Caco-2 (cell line): Measurements from ENCODE around the gene HBG2. TPM values are rescaled to one million over a fixed set of nuclear protein-coding genes. Genes with fewer than 3 reads are reported as not detected.

Experiments
- BruUV-seq: library from RNA; stranded (reverse); fragments of 400-500 nt; replicated peaks from 2 replicates; lab custom pipeline; 2021; lab: Mats Ljungman, UMichigan
- CTCF ChIA-PET: fragments of 300-600 bp; sonication (Branson Sonifier 250); formaldehyde crosslinking; loops from one replicate; lab custom pipeline; 2022; ENCODE audit warnings: antibody characterized with exemption; lab: Charles Lee
- POLR2A ChIA-PET: fragments of 300-600 bp; sonication (Branson Sonifier 250); formaldehyde crosslinking; loops from one replicate; lab custom pipeline; 2022; ENCODE audit warnings: antibody characterized with exemption; lab: Charles Lee
- DNase-seq, 2 experiments: peaks; one replicate each; pipeline versions ENCODE4 v3.0.0 to v3.0.0-alpha.2; 2020 to 2022
- H3K27me3 ChIP-seq: replicated peaks from 2 replicates; pipeline ENCODE4 v1.6.0; 2011; ENCODE audit warnings: low read length; ENCODE audit not compliant: control insufficient read depth, insufficient read depth
- H3K36me3 ChIP-seq: 2 replicates; pipeline ENCODE4 v1.5.1; 2011; ENCODE audit warnings: low read length; ENCODE audit not compliant: control insufficient read depth, insufficient read depth
- H3K4me1 ChIP-seq: fragments of 250-450 bp; sonication (Bioruptor Pico); 2 replicates; pipeline ENCODE4 v1.5.1; 2020; ENCODE audit warnings: mild to moderate bottlenecking
- H3K4me3 ChIP-seq: 2 replicates; pipeline ENCODE4 v1.5.1; 2011; ENCODE audit warnings: low read depth, mild to moderate bottlenecking, control low read depth, low read length
- H3K9me3 ChIP-seq: fragments of 250-450 bp; sonication (Bioruptor Pico); 2 replicates; pipeline ENCODE4 v1.5.1; 2020; ENCODE audit warnings: mild to moderate bottlenecking, moderate library complexity
- H3K27ac Mint-ChIP-seq: one replicate; pipeline ENCODE4 v1.8.0; 2022; ENCODE audit warnings: mixed read lengths; ENCODE audit not compliant: unreplicated experiment
- H3K27me3 Mint-ChIP-seq: one replicate; pipeline ENCODE4 v1.8.0; 2022; ENCODE audit warnings: mixed read lengths; ENCODE audit not compliant: insufficient read depth, unreplicated experiment
- H3K36me3 Mint-ChIP-seq: one replicate; pipeline ENCODE4 v1.8.0; 2022; ENCODE audit warnings: mild to moderate bottlenecking, mixed read lengths; ENCODE audit not compliant: insufficient read depth, unreplicated experiment
- H3K4me1 Mint-ChIP-seq: one replicate; pipeline ENCODE4 v1.8.0; 2022; ENCODE audit warnings: low read depth, mixed read lengths; ENCODE audit not compliant: unreplicated experiment
- H3K4me3 Mint-ChIP-seq: one replicate; pipeline ENCODE4 v1.8.0; 2022; ENCODE audit warnings: mild to moderate bottlenecking, moderate library complexity, mixed read lengths; ENCODE audit not compliant: unreplicated experiment
- H3K9me3 Mint-ChIP-seq: one replicate; pipeline ENCODE4 v1.8.0; 2022; ENCODE audit warnings: mixed read lengths; ENCODE audit not compliant: unreplicated experiment
- intact Hi-C: fragments of 100-400 bp; cut with micrococcal nuclease; formaldehyde crosslinking; loops from one replicate; pipeline ENCODE4 v1.10.0; 2022; ENCODE audit not compliant: unreplicated experiment
- total RNA-seq: library from RNA; stranded (reverse); gene quantifications from 2 replicates; pipeline ENCODE4 v1.2.3, GENCODE V29; 2022
- TF ChIP-seq, protein P1 (sequence below), 2 experiments: fragments of 200-600 bp in 1 of 2; IDR thresholded peaks; 1 replicate in 1 of 2; 2 replicates in 1 of 2; pipeline versions ENCODE4 v1.5.1 to v1.8.0; 2011 to 2022; ENCODE audit warnings: antibody characterized with exemption in 1 of 2, control low read depth in 1 of 2, inconsistent platforms in 1 of 2, low read depth in 1 of 2, low read length in 1 of 2, mild to moderate bottlenecking in 1 of 2, moderate library complexity in 1 of 2; ENCODE audit not compliant: insufficient read depth in 1 of 2, severe bottlenecking in 1 of 2, unreplicated experiment in 1 of 2

HBG2 gene
- total RNA-seq, 1 experiment from 2014 or later = not detected

DNA sequence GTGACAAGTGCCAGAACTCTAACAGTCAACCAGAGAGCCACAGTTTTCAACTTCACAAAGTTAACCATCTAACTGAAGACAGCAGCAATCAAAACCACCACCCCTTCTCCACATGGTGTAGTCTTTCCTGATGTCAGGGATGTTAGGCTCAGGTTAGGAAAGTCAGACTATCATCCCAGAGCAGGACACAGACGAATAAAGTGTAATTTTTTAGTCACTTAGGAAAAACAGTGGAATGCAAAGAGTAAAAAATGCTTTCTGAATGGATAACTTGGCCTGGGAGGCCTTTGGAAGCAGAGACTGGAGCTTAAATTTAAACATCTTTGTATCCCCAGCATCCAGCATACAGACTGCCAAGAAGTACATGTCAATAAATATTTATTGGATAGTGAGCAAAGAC is 31.8 kb upstream of the HBG2 start:
- H3K4me3 Mint-ChIP-seq = no peak overlapping the region
- TF ChIP-seq, protein P1, sequence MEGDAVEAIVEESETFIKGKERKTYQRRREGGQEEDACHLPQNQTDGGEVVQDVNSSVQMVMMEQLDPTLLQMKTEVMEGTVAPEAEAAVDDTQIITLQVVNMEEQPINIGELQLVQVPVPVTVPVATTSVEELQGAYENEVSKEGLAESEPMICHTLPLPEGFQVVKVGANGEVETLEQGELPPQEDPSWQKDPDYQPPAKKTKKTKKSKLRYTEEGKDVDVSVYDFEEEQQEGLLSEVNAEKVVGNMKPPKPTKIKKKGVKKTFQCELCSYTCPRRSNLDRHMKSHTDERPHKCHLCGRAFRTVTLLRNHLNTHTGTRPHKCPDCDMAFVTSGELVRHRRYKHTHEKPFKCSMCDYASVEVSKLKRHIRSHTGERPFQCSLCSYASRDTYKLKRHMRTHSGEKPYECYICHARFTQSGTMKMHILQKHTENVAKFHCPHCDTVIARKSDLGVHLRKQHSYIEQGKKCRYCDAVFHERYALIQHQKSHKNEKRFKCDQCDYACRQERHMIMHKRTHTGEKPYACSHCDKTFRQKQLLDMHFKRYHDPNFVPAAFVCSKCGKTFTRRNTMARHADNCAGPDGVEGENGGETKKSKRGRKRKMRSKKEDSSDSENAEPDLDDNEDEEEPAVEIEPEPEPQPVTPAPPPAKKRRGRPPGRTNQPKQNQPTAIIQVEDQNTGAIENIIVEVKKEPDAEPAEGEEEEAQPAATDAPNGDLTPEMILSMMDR (IDR thresholded peaks at IDR 0.05; ENCODE audit: insufficient read depth in 1 of 2, low read depth in 1 of 2, low read length in 1 of 2, severe bottlenecking in 1 of 2, unreplicated experiment in 1 of 2) = no peak
- Histone ChIP-seq H3K4me1 (no peaks in the 10 kb centered on the region), H3K36me3 (no peaks in the 10 kb centered on the region), H3K4me3 (no peak overlapping the region), H3K9me3 (no peaks in the 10 kb centered on the region), H3K27me3 (no peaks in the 10 kb centered on the region)
- no TSS peak for BruUV-seq
- H3K36me3 Mint-ChIP-seq = no peaks in the 10 kb centered on the region
- no peaks in the 10 kb centered on the region for H3K9me3 Mint-ChIP-seq
- no peaks in the 10 kb centered on the region for H3K4me1 Mint-ChIP-seq
- intact Hi-C loops = no loop called here
- no peaks in the 10 kb centered on the region for H3K27me3 Mint-ChIP-seq
- CTCF ChIA-PET = no interaction called here
- POLR2A ChIA-PET = no interaction called here
- no peak overlapping the region for H3K27ac Mint-ChIP-seq
- no peak for DNase-seq

DNA sequence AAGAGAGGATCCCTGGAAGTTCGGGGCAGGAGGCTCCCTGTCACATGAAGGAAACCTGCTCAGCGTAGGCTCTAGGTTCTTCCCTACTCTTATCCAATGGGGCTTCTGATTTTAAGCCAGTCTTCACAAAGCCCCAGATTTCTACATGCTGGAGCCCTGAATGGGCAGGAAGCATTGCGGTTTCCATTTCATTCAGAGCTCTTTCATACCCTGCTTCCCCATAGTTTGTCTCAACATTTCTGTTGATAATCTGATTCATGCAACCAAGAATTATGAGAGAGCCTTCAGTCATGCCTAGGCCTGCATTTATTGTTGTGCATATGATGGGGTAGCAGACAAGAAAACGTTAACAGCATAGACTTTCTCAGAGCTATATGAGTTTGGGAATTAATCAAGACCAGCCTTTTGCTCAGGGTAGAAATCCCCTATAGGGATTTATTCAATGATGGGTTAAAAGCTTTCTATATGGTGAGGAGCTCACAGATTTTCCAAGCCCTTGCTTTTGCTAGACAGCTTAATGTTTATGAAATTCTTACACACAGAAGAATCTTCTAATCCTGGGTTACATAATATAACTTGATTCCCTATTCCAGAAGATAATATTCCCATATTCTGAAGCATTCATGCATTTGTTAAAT is 31.2 kb upstream of the HBG2 start:
- no peaks in the 10 kb centered on the region for H3K27me3 ChIP-seq
- Mint-ChIP-seq H3K4me3 (no peak overlapping the region), H3K4me1 (peaks cover 2% of the 10 kb centered on the region), H3K27me3 (no peaks in the 10 kb centered on the region), H3K36me3 (no peaks in the 10 kb centered on the region), H3K27ac (no peak overlapping the region), H3K9me3 (no peaks in the 10 kb centered on the region)
- H3K36me3 ChIP-seq = no peaks in the 10 kb centered on the region
- TF ChIP-seq, protein P1 (IDR thresholded peaks at IDR 0.05; ENCODE audit: insufficient read depth in 1 of 2, low read depth in 1 of 2, low read length in 1 of 2, severe bottlenecking in 1 of 2, unreplicated experiment in 1 of 2) = no peak
- no peak overlapping the region for H3K4me3 ChIP-seq
- DNase-seq = no peak
- no TSS peak for BruUV-seq
- intact Hi-C loops = no loop called here
- ChIA-PET CTCF (no interaction called here), POLR2A (no interaction called here)
- no peaks in the 10 kb centered on the region for H3K4me1 ChIP-seq
- H3K9me3 ChIP-seq = no peaks in the 10 kb centered on the region

DNA sequence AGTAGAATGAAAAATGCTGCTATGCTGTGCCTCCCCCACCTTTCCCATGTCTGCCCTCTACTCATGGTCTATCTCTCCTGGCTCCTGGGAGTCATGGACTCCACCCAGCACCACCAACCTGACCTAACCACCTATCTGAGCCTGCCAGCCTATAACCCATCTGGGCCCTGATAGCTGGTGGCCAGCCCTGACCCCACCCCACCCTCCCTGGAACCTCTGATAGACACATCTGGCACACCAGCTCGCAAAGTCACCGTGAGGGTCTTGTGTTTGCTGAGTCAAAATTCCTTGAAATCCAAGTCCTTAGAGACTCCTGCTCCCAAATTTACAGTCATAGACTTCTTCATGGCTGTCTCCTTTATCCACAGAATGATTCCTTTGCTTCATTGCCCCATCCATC is 30.1 kb upstream of the HBG2 start:
- Mint-ChIP-seq H3K36me3 (no peaks in the 10 kb centered on the region), H3K9me3 (no peaks in the 10 kb centered on the region), H3K27me3 (no peaks in the 10 kb centered on the region), H3K4me3 (no peak overlapping the region), H3K4me1 (peaks cover 6% of the 10 kb centered on the region), H3K27ac (no peak overlapping the region)
- TF ChIP-seq, protein P1 (IDR thresholded peaks at IDR 0.05; ENCODE audit: insufficient read depth in 1 of 2, low read depth in 1 of 2, low read length in 1 of 2, severe bottlenecking in 1 of 2, unreplicated experiment in 1 of 2) = no peak
- Histone ChIP-seq H3K27me3 (no peaks in the 10 kb centered on the region), H3K9me3 (no peaks in the 10 kb centered on the region), H3K4me1 (no peaks in the 10 kb centered on the region), H3K36me3 (no peaks in the 10 kb centered on the region), H3K4me3 (no peak overlapping the region)
- no peak for DNase-seq
- POLR2A ChIA-PET = no interaction called here
- CTCF ChIA-PET = no interaction called here
- no TSS peak for BruUV-seq
- intact Hi-C loops = no loop called here
